ENCODE data around the gene PLCB1.

The PLCB1 gene

GRCh38 chr20:8203366-8203765 is 71.3 kb downstream of the PLCB1 start:
- Mint-ChIP-seq H3K4me3 (no peak overlapping the region), H3K36me3 (ENCODE audit: low read depth) (no peaks in the 10 kb centered on the region), H3K4me1 (ENCODE audit: low read depth) (peaks cover under 1% of the 10 kb centered on the region), H3K9me3 (no peaks in the 10 kb centered on the region), H3K27me3 (peaks cover 4% of the 10 kb centered on the region), H3K27ac (no peak overlapping the region)

DNA sequence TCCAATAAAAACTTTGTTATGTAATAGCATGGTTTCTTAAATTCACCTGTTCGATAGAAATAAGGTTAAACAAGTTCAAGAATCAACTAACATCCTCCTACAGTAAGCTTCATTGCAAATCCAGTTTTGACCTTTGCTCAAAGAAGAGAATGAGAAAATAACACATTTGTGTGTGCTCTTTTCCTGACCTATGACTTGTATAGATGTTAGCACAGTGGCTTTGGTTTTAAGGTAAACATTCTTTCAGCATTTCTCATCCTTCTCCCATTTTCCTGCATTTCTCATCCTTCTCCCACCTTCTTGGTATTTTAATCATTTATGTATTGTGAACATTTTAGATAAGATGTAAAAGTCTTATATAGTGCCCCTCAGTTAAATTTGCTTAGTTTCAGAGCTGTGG is 73.9 kb downstream of the PLCB1 start:
- peaks cover 4% of the 10 kb centered on the region for H3K27me3 Mint-ChIP-seq

GRCh38 chr20:8208226-8208625 is 76.2 kb downstream of the PLCB1 start:
- Mint-ChIP-seq H3K27me3 (peaks cover 4% of the 10 kb centered on the region), H3K4me1 (ENCODE audit: low read depth) (peaks cover 29% of the 10 kb centered on the region), H3K36me3 (ENCODE audit: low read depth) (no peaks in the 10 kb centered on the region), H3K4me3 (no peak overlapping the region), H3K9me3 (no peaks in the 10 kb centered on the region), H3K27ac (no peak overlapping the region)

More for the DNA sequence above, 73.9 kb downstream of the PLCB1 start:
- H3K4me3 Mint-ChIP-seq = no peak overlapping the region
- H3K4me1 Mint-ChIP-seq (ENCODE audit: low read depth) = peaks cover 14% of the 10 kb centered on the region
- H3K27ac Mint-ChIP-seq = no peak overlapping the region
- H3K36me3 Mint-ChIP-seq (ENCODE audit: low read depth) = no peaks in the 10 kb centered on the region
- H3K9me3 Mint-ChIP-seq = no peaks in the 10 kb centered on the region

GRCh38 chr20:8209061-8209460 is 77.0 kb downstream of the PLCB1 start:
- peaks cover 37% of the 10 kb centered on the region for H3K4me1 Mint-ChIP-seq (ENCODE audit: low read depth)
- peaks cover 4% of the 10 kb centered on the region for H3K27me3 Mint-ChIP-seq
- H3K4me3 Mint-ChIP-seq = no peak overlapping the region
- H3K36me3 Mint-ChIP-seq (ENCODE audit: low read depth) = no peaks in the 10 kb centered on the region
- no peaks in the 10 kb centered on the region for H3K9me3 Mint-ChIP-seq
- H3K27ac Mint-ChIP-seq = no peak overlapping the region

GRCh38 chr20:8210749-8211148 is 78.7 kb downstream of the PLCB1 start:
- no peak overlapping the region for H3K4me3 Mint-ChIP-seq
- no peaks in the 10 kb centered on the region for H3K36me3 Mint-ChIP-seq (ENCODE audit: low read depth)
- H3K9me3 Mint-ChIP-seq = no peaks in the 10 kb centered on the region
- no peak overlapping the region for H3K27ac Mint-ChIP-seq
- H3K4me1 Mint-ChIP-seq (ENCODE audit: low read depth) = peaks cover 53% of the 10 kb centered on the region
- peaks cover 4% of the 10 kb centered on the region for H3K27me3 Mint-ChIP-seq

DNA sequence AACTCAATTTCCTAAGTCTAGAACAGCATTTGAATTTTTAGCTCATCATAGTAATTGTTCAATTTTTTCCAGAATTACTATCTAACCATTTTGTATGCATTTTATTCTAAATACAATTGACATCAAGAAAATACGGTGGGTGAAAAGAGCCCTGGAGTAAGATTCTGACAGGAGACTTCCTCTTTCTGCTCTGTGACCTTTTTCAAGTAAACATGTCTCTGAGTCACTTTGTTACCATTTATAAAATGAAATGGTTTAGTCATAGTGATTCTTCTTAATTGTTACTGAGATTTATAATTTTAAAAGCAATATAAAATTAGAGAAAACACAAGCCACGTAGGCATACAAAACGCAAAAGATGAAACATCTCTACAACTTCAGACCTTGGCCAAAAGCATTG is 80.2 kb downstream of the PLCB1 start:
- Mint-ChIP-seq H3K27me3 (peaks cover 4% of the 10 kb centered on the region), H3K4me3 (no peak overlapping the region), H3K36me3 (ENCODE audit: low read depth) (peaks cover 3% of the 10 kb centered on the region), H3K9me3 (no peaks in the 10 kb centered on the region), H3K27ac (no peak overlapping the region), H3K4me1 (ENCODE audit: low read depth) (peaks cover 68% of the 10 kb centered on the region)

GRCh38 chr20:8213270-8213669 is 81.2 kb downstream of the PLCB1 start:
- H3K27me3 Mint-ChIP-seq = no peaks in the 10 kb centered on the region

GRCh38 chr20:8213831-8214587 is 81.9 kb downstream of the PLCB1 start:
- Mint-ChIP-seq H3K9me3 (no peaks in the 10 kb centered on the region), H3K4me1 (ENCODE audit: low read depth) (peaks cover 67% of the 10 kb centered on the region), H3K27me3 (no peaks in the 10 kb centered on the region), H3K27ac (peak overlapping the region; percentile 71), H3K4me3 (peak overlapping the region; percentile 74), H3K36me3 (ENCODE audit: low read depth) (peaks cover 4% of the 10 kb centered on the region)

More at GRCh38 chr20:8213270-8213669, 81.2 kb downstream of the PLCB1 start:
- peaks cover 74% of the 10 kb centered on the region for H3K4me1 Mint-ChIP-seq (ENCODE audit: low read depth)
- no peaks in the 10 kb centered on the region for H3K9me3 Mint-ChIP-seq
- H3K36me3 Mint-ChIP-seq (ENCODE audit: low read depth) = peaks cover 4% of the 10 kb centered on the region
- H3K4me3 Mint-ChIP-seq = peak overlapping the region; percentile 74
- H3K27ac Mint-ChIP-seq = peak overlapping the region; percentile 65

GRCh38 chr20:8215361-8215781 is 83.3 kb downstream of the PLCB1 start:
- H3K27me3 Mint-ChIP-seq = no peaks in the 10 kb centered on the region
- no peak overlapping the region for H3K27ac Mint-ChIP-seq
- H3K9me3 Mint-ChIP-seq = no peaks in the 10 kb centered on the region
- H3K4me3 Mint-ChIP-seq = no peak overlapping the region
- H3K36me3 Mint-ChIP-seq (ENCODE audit: low read depth) = peaks cover 4% of the 10 kb centered on the region
- peaks cover 60% of the 10 kb centered on the region for H3K4me1 Mint-ChIP-seq (ENCODE audit: low read depth)

DNA sequence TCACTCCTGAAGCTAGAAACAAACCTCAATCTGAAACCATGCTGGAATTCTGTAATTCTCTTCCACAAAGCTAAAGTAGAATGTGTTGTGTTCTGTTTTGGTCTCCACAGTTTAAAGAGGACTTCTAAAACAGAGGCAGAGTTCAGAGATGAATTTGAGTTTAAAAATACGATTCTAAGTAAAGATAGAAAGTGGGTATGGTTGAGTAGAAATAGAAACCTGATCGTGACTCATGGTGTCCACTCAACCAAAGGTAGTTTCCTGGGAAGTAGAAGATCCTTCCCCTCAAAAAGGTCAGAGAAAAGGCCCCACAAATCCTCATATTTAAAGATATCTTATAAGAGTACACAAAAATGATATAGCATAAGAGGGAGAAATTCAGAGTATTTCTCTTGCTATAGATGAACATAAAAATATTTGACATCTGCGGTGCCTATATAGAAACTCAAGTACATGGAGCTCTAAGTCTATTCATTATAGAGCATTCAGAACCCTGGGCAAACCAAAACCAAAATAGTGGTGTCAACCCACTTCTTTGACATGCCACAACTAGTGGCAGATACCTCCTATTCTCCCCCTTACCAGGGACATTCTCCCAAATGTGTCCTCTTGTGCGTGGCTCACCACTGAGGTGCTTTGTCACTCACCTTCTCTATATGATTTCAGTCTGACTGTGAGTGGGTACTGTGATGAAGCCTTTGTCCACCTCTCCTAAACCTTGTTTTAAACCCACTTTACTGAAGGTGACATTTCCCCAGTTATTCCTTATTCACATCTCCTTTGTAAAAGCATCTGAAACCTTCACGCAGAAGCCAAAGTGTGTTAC is 84.5 kb downstream of the PLCB1 start:
- no peaks in the 10 kb centered on the region for H3K9me3 Mint-ChIP-seq
- peaks cover 59% of the 10 kb centered on the region for H3K4me1 Mint-ChIP-seq (ENCODE audit: low read depth)
- no peaks in the 10 kb centered on the region for H3K27me3 Mint-ChIP-seq
- H3K4me3 Mint-ChIP-seq = peak overlapping the region; percentile 14
- peak overlapping the region; percentile 38 for H3K27ac Mint-ChIP-seq
- peaks cover 4% of the 10 kb centered on the region for H3K36me3 Mint-ChIP-seq (ENCODE audit: low read depth)

DNA sequence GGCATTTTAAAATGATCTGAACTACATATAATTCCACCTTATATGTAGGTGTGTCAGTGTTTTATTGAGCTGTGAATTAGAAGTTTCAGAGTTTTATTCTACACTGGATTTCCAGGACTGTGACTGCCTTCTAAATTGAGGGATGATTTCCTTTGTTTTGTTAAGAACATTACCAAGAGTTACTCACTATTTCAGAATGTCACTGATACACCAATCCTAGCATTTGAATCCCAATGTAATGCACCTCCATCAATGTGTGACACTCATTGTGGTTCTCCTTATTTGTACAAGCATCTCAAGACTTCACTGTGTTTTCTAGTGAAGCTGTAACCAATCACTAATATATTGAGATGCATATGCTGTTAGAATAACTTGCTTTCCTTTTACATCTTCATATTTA is 86.8 kb downstream of the PLCB1 start:
- Mint-ChIP-seq H3K4me3 (no peak overlapping the region), H3K9me3 (no peaks in the 10 kb centered on the region), H3K27ac (no peak overlapping the region), H3K36me3 (ENCODE audit: low read depth) (peaks cover 4% of the 10 kb centered on the region), H3K4me1 (ENCODE audit: low read depth) (peaks cover 44% of the 10 kb centered on the region), H3K27me3 (no peaks in the 10 kb centered on the region)

GRCh38 chr20:8219403-8219802 is 87.3 kb downstream of the PLCB1 start:
- Mint-ChIP-seq H3K4me3 (no peak overlapping the region), H3K9me3 (no peaks in the 10 kb centered on the region), H3K4me1 (ENCODE audit: low read depth) (peaks cover 39% of the 10 kb centered on the region), H3K27me3 (no peaks in the 10 kb centered on the region), H3K27ac (no peak overlapping the region), H3K36me3 (ENCODE audit: low read depth) (peaks cover 4% of the 10 kb centered on the region)

DNA sequence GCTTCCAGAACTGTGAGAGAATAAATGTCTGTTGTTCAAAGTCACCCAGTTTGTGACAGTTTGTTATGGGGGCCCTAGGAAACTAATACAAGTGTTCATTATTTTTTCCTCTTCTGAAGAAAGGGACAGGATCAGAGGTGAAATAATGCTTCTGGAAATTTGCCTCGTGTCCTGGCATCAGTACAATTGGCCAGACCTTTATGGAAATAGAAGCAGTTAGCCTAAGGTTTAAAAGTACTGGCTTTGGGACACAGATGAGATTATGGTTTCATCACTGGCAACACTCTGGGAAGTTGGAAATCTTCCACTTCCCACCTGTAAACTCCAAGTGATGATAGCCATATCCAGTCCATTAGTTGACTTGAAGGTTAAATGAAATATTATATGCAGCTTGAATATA is 88.7 kb downstream of the PLCB1 start:
- H3K9me3 Mint-ChIP-seq = no peaks in the 10 kb centered on the region
- peaks cover 27% of the 10 kb centered on the region for H3K4me1 Mint-ChIP-seq (ENCODE audit: low read depth)
- no peaks in the 10 kb centered on the region for H3K27me3 Mint-ChIP-seq
- no peak overlapping the region for H3K27ac Mint-ChIP-seq
- no peak overlapping the region for H3K4me3 Mint-ChIP-seq
- H3K36me3 Mint-ChIP-seq (ENCODE audit: low read depth) = peaks cover 4% of the 10 kb centered on the region

- no peak overlapping the region for H3K4me3 Mint-ChIP-seq
- no peak overlapping the region for H3K27ac Mint-ChIP-seq
- peaks cover 8% of the 10 kb centered on the region for H3K36me3 Mint-ChIP-seq (ENCODE audit: low read depth)
- H3K27me3 Mint-ChIP-seq = no peaks in the 10 kb centered on the region
- H3K4me1 Mint-ChIP-seq (ENCODE audit: low read depth) = peaks cover 15% of the 10 kb centered on the region
- no peaks in the 10 kb centered on the region for H3K9me3 Mint-ChIP-seq
These were observed 89.9 kb downstream of the PLCB1 start for GRCh38 chr20:8221887-8222419.

Data from stimulated activated naive CD8-positive, alpha-beta T cell treated with anti-CD3 and anti-CD28 coated beads, Interleukin-15, Interleukin-2, amounts not matched to agents 100 ng/mL and 50 ng/mL, for 24 hours (primary cell).